SKM-1 treated with dmso at 0.1 percent for 144 hours (cell line): Measurements from ENCODE around the gene IFI27L1.
"Not testable (repeated sequence)": the region's sequence is repeated elsewhere in the genome, so short reads cannot be mapped to it uniquely, and the experiment has no call there.

Experiments
- DNase-seq: peaks from one replicate; lab custom pipeline; 2025; ENCODE audit not compliant: unreplicated experiment; lab: John Stamatoyannopoulos, UW

Gene IFI27L1

DNA sequence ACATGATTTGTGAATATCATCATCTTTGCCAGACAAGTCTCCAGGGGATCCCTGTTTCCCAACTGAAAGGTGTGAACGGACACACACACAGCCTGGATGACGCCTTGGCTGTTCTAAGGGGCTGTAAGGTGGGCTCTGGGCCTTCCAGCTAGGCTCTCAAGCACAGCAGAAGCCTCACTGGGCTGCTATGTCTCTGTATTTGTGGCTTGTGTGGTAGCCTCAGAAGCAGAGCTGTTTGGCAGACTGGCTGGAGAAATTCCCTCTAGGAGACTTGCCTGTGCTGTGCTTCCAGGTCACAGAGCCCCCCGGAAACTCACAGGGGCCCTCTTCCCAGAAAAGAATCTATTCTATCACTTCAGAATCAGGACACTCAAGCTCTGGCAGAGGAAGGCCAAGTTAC, 33.5 kb upstream of the IFI27L1 start:
- no peak for DNase-seq

DNA sequence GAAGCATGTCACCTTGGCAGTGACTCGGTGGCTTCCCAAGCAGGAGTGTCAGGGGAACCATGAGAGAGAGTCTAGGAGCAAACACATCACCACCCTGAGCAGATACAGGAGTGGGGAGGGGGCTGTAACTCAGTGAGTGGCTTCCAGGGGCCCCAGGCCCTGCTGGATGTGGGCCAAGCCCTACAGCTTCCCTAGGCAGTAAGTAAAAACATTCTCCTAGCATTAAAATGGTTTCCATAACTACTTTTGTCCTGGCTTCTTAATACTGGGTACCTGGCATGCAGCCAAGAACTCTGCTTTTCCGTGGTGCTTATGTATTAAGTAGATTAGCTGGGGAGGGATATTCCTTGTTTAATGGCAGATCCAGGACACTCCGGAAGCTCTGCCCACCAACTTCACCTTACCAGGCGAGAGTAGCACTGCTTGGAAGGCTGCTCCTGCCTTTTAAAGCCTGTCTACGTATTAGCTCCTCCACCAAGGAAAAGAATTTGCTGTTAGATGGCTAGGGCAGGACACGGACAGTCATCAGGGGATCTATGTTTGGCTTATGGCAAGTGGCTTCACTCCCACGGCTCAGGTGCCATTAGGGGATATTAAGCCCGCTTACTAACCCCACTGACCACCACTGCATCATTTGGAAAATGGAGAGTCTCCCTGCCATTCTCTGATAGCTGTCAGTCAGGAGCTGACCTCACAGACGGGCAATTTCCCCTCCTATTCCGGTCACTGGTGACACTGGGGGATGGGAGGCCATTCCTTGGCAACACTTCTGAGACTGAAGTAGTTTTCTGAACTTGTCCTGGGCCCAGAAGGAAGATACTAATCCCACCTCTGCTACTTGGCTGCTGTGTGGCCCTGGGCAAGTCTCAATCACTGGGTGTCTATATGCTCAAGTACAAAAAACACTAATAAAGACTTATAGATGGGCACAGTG, 32.2 kb upstream of the IFI27L1 start:
- DNase-seq, result no peak

DNA sequence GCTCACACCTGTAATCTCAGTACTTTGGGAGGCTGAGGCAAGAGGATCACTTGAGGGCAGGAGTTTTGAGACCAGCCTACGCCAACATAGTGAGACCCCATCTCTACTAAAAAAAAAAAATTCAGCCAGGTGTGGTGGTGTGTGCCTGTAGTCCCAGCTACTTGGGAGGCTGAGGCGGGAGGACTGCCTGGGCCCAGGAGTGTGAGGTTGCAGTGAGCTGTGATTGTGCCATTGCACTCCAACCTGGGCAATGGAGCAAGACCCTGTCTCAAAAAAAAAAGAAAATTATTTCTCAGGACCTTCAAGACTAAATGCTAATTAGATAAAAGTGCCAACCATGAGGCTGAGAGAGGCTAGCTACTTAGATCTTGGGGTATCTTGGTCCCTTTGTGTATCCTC, 31.5 kb upstream of the IFI27L1 start:
- DNase-seq, result no peak

DNA sequence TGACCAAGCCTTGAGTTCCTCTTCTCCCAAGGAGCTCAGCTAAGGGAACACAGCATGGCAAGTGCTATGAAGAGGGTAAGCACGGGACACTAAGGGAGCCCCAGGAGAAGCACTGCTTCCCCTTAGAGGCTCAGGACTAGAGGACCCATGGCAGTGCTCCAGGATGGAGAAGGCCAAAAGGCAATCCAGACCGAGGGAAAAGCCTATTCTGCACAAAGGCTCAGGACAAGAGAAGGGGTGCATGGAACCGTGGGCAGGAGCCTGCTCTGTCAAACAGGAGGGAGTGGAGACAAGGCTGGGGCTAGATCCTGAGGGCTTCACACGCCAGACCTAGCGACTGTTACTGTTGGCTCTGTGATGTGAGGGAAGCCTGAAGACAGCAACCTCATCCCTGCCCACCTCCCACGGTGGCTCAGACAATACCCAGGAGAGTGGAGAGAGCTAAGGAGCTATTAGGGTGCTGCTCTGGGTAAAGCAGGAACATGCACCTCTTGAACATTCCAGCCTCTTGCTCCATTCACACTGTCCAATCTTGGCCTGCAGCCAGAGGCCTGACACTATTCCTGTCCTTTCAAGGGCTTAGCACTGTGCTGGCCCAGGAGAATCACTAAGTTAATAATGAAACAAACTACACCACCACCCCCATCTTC, 30.8 kb upstream of the IFI27L1 start:
- DNase-seq, result no peak

DNA sequence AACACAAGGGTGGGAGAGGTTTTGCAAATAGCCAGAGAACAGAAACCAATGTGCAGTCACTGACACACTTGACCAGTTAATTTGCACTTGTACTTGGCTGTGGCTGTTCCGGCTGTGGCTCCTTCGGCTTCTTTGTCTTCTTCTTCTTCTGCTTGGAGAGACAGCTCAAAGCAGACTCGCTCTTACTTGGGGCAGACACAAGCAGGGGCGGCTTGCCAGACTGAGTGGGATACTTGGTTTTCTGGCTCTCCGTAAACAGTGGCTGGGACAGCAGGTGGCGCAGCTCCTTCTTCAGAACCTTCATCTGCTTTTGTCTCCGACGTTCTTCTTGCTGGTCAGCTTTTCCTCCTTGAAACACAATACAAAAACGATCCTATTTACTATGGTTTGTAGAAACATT, 30.0 kb upstream of the IFI27L1 start:
- no peak for DNase-seq

DNA sequence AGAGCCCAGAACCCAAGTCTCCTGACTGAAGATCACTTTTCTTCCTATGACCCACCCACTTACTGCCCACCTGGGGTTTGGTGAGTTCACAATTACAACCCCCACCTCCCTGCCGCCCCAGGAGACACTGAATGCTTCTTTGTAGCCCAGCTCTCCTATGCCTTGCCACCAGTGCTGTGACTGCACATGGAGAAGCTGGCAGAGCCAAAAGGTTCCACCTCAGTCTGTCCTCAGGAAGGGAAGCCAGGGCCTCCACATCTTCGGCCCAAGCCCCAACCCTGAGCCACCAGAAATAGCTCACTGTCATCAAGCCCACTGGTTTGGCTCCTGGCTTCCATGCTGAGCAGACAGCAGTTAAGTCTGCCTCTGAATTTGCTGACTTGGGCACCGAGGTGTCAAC, 29.3 kb upstream of the IFI27L1 start:
- DNase-seq, result no peak

DNA sequence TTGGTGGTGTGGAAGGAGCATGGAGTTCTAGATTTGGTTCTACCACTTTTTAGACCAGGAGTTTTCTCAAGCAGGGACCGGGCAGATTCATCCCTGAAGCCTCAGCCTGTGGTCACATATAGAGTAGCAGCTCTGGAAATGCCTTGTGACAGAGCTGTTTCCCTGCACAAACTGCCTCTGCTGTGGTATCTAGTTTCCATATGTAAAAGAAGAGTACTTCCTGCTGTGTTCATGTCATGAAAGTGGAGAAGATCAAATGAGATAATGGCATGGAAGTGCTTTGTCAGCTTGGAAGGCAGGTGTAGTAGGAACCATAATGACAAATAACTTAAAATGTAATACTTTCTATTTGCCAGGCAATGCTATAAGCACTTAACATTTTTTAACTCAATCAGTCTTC, 28.9 kb upstream of the IFI27L1 start:
- no peak for DNase-seq

DNA sequence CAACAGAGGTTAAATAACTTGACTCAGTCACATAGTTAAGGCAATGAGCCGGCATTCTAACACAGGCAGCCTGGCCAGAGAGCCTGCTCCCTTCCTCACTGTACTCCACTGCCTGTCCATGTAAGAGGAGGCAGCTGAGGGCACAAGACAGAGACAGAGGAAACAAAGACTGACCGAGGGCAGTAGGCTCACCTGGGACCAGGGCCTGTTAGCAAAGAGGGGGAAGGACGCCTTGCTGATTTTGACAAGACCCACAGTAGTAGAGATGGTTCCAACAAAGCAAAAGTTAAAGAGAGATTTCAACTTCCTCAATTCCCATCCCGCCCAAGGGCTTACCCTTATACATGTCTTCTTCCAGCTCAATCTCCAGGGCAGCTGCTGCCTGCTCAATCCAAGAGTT, 28.4 kb upstream of the IFI27L1 start:
- DNase-seq, result no peak

DNA sequence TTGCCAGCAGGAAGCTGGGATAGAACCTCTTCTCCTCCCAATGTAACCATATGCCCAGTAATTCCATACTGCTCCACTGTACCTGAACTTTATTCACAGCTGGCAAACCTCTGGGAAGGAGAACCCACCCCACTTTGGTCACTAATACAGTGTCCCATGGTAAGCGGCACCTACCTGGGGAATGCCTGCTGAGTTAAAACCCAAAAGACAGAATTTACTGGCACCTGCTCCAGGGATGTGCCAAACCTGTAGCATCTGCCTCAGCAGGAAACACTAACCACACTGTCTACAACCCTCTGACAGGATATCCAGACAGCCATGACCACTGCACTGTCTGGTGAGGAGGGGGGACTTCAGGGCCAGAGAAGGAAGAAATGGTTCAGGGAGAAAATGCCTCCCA, 26.7 kb upstream of the IFI27L1 start:
- DNase-seq, result no peak

DNA sequence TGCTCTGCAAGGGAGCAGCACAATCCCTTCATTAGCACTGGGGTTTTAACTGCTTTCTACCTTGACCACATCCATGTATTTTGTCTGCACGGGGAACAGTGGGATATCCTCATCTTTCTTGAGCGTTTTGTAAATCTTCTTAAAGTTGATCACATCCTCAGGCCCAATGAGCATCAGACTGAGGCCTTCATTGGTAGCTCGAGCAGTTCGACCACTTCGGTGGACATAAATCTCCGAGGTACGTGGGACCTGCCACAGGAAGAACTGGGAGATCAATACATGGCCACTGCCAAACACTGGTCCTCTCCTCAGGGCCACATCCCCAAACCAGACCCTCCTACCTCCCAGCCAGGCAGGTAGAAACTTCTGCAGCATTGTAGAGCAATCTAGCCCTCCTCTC, 26.2 kb upstream of the IFI27L1 start:
- DNase-seq, result no peak

DNA sequence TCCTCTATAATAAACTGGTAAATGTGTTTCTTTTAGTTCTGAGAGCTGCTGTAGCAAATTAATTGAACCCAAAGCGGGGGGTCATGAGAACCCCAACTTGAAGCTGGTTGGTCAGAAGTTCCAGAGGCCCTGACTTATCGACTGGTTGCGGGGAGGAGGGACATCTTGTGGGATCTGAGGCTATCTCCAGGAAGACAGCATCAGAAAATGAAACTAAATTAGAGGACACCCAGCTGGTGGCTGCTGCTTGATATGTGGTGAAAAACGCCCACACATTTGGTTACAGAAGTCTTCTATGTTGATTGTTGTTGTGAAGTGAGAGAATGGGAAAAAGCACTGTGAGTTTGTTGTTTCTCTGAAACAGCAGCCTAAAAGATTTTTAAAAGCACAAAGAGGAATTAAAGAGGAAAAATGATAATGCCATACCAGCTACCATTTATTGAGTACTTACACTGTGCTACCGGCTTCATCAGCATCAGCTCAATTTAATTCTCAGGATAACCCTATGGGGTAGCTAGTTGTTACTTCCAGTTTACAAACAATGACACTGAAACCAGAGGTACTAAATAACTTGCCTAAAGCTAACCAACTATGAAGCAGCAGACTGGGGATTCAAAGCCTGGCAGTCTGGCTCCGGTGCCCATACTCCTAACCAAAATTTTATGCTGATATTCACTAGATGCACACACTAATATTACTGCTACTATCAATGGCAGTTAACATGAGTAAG, 24.4 kb upstream of the IFI27L1 start:
- no peak for DNase-seq

DNA sequence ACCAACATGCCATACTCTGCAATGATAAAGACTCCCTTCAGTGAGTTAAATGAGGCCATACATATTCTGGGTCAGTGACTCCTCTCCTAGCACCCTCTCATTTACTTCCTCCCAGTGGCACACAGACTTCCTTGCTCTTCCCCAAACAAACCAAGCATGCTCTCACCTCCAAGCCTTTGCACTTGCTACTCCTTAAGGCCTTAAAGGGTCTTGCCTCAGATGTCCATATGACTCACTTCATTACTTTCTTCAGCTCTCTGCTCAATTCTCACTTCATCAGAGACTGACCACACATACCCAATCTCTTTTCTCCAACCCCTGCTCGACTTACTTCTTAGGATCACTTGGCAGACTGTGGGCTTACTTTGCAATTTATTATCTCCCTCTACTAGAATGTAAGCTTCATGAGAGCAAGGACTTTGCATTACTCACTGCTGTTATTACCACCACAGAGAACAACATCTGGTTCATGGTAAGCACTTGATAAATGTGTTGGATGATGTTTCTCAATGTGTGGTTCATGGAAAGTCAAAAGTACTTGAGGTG, 22.9 kb upstream of the IFI27L1 start:
- no peak for DNase-seq

DNA sequence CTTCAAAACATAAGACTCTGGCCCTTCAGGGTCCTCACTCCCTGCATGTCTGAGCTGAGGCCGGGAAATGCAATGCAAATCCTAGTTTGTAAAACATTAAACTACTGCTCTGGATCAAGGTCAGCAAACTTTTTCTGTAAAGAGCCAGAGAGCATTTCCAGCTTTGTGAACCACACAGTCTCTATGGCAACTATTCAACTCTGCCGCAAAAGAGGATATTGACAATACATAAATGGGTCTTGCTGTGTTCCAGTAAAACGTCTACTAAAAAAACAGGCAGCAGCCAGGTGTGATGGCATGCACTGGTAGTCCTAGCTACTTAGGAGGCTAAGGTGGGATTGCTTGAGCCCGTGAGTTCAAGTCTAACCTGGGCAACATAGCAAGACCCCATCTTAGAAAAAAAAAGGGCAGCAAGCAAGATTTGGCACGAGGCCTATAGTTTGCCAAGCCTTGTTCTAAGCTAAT, 22.4 kb upstream of the IFI27L1 start:
- no peak for DNase-seq

DNA sequence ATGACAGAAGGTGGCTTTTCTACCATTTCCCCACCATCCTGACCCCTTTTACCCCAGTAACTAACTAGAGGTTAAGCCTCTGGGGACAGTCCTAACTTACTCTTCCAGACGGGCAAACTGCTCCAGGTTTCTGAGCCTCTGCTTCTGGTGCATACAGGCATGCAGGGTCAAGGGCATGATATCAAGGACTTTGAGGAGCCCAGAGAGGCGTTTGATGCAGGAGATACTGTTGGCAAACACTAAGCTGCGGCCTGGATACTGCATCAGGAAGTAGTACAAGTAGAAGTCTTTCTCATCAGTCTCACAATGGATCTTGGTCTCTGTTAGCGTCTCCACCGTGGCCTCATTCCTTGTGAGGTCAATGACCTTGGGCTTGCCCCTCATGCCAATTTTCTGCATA, 21.1 kb upstream of the IFI27L1 start:
- DNase-seq, result no peak

DNA sequence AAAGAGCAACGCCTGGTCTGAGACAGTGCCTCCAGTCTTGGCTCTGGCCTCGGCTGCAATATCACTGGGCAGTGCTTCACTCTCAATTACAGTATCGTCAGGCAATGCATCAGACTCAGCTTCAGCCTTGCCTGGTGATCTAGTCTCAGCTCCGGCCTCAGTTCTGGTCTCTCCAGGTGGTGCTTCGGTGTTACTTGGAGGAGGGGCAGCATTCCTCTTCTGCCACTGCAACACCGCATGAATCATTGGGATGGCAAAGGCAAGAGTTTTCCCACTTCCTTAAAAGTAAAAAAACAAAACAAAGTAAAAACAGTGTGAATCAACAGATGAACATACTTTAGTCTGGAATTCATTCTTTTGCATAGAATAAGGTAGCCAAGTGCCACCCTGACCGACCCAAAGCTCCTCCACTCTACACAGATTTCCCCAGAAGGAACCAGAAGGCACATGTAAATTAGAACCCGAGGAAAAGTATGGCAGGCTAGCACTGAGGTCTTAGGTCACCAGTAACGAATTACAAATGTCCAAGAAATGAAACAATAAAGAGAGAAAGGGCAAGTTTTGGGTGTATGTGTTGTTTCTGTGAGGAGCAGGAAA, 18.7 kb upstream of the IFI27L1 start:
- no peak for DNase-seq

DNA sequence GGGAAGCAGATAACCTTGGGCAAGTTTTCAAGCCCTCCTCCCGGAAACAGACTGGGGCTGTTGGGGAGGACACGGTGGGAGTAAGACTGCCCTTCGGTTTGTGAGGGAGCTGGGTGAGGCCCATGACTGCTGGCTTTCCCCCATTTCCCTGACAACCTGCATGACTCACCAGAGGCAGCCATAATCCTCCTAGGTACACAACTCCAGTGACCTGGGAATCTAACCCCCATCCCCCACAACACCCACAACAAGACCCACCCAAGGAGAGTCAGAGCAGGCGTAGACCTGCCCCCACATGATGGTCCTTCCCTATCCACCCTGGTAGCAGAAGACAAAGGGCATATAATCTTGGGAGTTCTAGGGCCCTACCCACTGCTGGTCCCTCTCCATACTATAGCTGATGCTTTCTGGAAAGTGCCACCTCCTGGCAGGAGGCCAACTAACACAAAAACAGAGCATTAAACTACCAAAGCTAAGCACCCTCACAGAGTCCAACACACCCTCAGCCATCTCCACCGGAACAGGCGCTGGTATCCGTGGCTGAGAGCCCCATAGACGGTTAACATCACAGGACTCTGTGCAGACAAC, 14.9 kb upstream of the IFI27L1 start:
- DNase-seq, result no peak

DNA sequence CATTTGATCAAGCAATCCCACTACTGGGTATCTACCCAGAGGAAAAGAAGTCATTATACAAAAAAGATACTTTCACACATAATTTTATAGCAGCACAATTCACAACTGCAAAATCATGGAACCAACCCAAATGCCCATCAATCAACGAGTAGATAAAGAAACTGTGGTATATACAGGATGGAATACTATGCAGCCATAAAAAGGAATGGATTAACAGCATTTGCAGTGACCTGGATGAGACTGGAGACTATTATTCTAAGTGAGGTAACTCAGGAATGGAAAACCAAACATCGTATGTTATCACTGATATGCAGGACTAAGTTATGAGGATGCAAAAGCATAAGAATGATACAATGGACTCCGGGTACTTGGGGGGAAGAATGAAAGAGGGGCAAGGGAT, 9.0 kb upstream of the IFI27L1 start:
- DNase-seq, result not testable (repeated sequence)

DNA sequence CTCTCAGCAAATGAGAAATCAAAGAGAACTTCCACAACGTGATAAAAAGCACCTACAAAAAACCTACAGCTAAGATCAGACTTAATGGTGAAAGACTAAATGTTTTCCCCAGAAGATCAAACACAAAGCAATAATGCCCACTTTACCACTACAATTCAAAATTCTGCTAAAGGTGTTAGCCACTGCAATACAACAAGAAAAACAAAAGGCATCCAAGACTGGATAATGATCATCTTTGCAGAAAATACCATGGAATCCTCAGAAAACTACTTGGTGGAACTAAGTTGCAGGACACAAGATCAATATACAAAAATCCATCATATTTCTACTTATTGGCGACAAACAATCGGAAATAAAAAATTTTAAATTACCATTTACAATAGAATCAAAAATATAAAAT, 6.6 kb upstream of the IFI27L1 start:
- no peak for DNase-seq

DNA sequence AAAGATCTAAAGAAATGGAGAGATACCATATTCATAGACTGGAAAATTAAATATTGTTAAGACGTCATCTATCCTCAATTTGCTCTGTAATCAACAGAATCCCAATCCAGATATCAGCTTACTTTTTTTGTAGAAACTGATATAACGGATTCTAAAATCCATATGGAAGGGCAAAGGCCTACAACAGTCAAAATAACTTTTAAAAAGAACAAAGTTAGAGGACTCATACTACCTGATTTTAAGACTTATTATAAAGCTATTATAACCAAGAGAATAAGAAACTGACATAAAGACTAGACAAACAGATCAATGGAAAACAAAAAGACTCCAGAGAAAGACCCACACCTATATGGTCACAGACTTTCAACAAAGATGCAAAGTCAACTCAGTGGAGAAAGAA, 6.1 kb upstream of the IFI27L1 start:
- DNase-seq, result no peak

DNA sequence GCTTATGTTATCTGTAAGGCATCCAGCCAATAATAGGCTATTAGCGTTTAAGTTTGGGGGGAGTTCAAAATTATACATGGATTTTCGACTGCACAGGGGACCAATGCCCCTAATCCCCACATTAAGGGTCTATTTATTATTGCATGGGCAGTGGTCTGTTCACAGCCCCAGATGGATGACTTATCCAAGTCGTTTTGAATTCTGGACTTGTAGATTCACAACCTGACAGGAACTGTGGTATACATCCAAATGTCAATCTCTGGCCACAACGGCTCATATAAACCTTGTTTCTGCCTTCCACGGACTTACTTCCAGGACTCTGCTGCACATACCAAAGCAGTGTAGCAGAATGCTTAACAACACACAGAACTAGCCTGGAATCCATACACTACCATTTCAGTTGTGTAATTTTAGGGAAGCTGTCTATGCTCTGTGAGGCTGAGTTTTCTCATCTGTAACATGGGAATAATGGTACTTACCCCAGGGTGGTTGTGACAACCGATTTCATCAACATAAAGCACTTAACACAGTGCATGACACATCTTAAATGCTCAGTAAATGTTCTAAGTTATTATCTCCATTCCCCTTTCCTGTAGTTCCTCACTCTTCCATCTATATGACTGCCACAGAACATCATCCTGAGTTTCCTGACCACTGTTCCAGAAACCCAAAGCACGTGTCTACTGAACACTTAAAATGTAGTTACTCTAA, 3.8 kb upstream of the IFI27L1 start:
- no peak for DNase-seq
